Measurements from ENCODE around the gene NME1. TPM values are rescaled to one million over a fixed set of nuclear protein-coding genes. Genes with fewer than 3 reads are reported as not detected.

The NME1 gene
- total RNA-seq, 1 experiment from 2014 or later: 220 TPM

DNA sequence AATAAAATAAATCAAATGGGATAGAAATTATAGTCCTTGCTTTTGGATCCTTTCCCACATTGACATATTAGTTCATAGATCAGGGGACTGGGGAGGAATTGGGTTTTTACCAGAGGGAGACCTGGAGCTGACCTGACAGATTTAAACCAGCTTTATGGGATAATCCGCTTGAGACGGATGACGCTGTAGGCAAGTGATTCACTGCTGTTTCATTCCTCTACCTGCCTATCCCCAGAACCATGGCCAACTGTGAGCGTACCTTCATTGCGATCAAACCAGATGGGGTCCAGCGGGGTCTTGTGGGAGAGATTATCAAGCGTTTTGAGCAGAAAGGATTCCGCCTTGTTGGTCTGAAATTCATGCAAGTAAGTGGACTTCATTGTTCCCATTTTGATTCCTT lies 2.1 kb downstream of the NME1 start:
- TF ChIP-seq, protein P1, sequence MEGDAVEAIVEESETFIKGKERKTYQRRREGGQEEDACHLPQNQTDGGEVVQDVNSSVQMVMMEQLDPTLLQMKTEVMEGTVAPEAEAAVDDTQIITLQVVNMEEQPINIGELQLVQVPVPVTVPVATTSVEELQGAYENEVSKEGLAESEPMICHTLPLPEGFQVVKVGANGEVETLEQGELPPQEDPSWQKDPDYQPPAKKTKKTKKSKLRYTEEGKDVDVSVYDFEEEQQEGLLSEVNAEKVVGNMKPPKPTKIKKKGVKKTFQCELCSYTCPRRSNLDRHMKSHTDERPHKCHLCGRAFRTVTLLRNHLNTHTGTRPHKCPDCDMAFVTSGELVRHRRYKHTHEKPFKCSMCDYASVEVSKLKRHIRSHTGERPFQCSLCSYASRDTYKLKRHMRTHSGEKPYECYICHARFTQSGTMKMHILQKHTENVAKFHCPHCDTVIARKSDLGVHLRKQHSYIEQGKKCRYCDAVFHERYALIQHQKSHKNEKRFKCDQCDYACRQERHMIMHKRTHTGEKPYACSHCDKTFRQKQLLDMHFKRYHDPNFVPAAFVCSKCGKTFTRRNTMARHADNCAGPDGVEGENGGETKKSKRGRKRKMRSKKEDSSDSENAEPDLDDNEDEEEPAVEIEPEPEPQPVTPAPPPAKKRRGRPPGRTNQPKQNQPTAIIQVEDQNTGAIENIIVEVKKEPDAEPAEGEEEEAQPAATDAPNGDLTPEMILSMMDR (conservative IDR thresholded peaks at IDR 0.05): no peak
- WGBS (ENCODE audit: extremely low coverage, insufficient read length, low lambda C conversion rate): no CpG with 5 or more reads among the region's 8 CpGs

More for the DNA sequence above, 2.1 kb downstream of the NME1 start:
- no peaks in the 10 kb centered on the region for H3K27me3 Mint-ChIP-seq (ENCODE audit: low read depth)
- Histone ChIP-seq H3K9ac (ENCODE audit: extremely low read depth, insufficient read length, low read length) (no peak overlapping the region), H2AFZ (ENCODE audit: low read length) (no peak overlapping the region), H3K27ac (ENCODE audit: insufficient read length, low read depth, low read length) (no peak overlapping the region), H2BK120ac (ENCODE audit: low read depth, low read length, poor library complexity, severe bottlenecking) (no peak overlapping the region), H3K23ac (ENCODE audit: insufficient read length, low read depth, low read length) (no peak overlapping the region), H3T11ph (ENCODE audit: low read length) (no peak overlapping the region), H2BK15ac (ENCODE audit: low read depth, low read length) (no peak overlapping the region), H2BK12ac (ENCODE audit: insufficient read length, low read depth, low read length) (no peak overlapping the region), H3K56ac (ENCODE audit: insufficient read length, low read depth, low read length) (no peak overlapping the region), H2BK5ac (ENCODE audit: insufficient read length, low read length) (no peak overlapping the region), H3K27me3 (ENCODE audit: insufficient read depth, low read length) (no peaks in the 10 kb centered on the region), H3K4ac (ENCODE audit: low read depth, low read length) (no peak overlapping the region), H3K23me2 (ENCODE audit: insufficient read length, low read depth, low read length, poor library complexity, severe bottlenecking) (peaks cover 4% of the 10 kb centered on the region), H4K20me1 (ENCODE audit: control insufficient read depth, insufficient read depth, insufficient read length) (no peaks in the 10 kb centered on the region), H3K79me2 (ENCODE audit: insufficient read depth, low read length) (peaks cover 19% of the 10 kb centered on the region), H3K18ac (ENCODE audit: insufficient read length, low read depth, low read length) (no peak overlapping the region), H2BK20ac (ENCODE audit: low read depth, low read length, poor library complexity, severe bottlenecking) (no peak overlapping the region), H4K8ac (replicated peaks; ENCODE audit: insufficient read length, low read depth, low read length) (no peak overlapping the region), H4K91ac (ENCODE audit: insufficient read length, low read depth, low read length) (no peak overlapping the region), H2AK5ac (ENCODE audit: insufficient read length, low read length) (no peak overlapping the region), H4K5ac (ENCODE audit: insufficient read length, low read depth, low read length) (no peak overlapping the region), H3K4me1 (ENCODE audit: insufficient read depth, low read length) (no peaks in the 10 kb centered on the region), H3K14ac (ENCODE audit: insufficient read depth, low read length) (no peak overlapping the region), H3K79me1 (ENCODE audit: insufficient read depth, low read depth, low read length, poor library complexity, severe bottlenecking) (no peaks in the 10 kb centered on the region), H3K4me2 (ENCODE audit: insufficient read depth, insufficient read length, low read length) (no peak overlapping the region), H3K9me3 (ENCODE audit: control insufficient read depth, low read depth, low read length) (no peaks in the 10 kb centered on the region)
- H3K9me3 Mint-ChIP-seq: no peaks in the 10 kb centered on the region
- no peaks in the 10 kb centered on the region; a peak in 1 of 4 replicates for H3K4me1 Mint-ChIP-seq
- no peak for DNase-seq
- no peak overlapping the region for H3K27ac Mint-ChIP-seq
- peaks cover 18 to 47% (median 35%) of the 10 kb centered on the region in 3 experiments for H3K36me3 Mint-ChIP-seq (ENCODE audit: insufficient read depth in 1 of 3, low read depth in 3 of 3)
- H3K4me3 Mint-ChIP-seq: no peak overlapping the region; a peak in 1 of 5 replicates

All from H9 (cell line).